H1 (cell line): ENCODE measurements around the gene DTWD1. TPM values are rescaled to one million over a fixed set of nuclear protein-coding genes. Genes with fewer than 3 reads are reported as not detected.
"Not testable (repeated sequence)": the region's sequence is repeated elsewhere in the genome, so short reads cannot be mapped to it uniquely, and the experiment has no call there.

ENCODE experiments used
- CTCF ChIA-PET: fragments of 300-600 bp; sonication (Branson Sonifier 250); formaldehyde crosslinking; loops from one replicate; lab custom pipeline; 2021; ENCODE audit not compliant: partially characterized antibody; lab: Charles Lee
- POLR2A ChIA-PET: fragments of 300-600 bp; sonication (Branson Sonifier 250); formaldehyde crosslinking; loops from one replicate; lab custom pipeline; 2021; ENCODE audit warnings: inconsistent platforms; ENCODE audit not compliant: partially characterized antibody; lab: Charles Lee
- DNase-seq, 2 experiments: peaks; one replicate each; pipeline versions ENCODE4 v3.0.0 to v3.0.0-alpha.2; 2010 to 2022; ENCODE audit warnings: low spot score in 2 of 2, low read depth in 1 of 2, mixed read lengths in 1 of 2
- FAIRE-seq: peaks from 2 replicates; lab custom pipeline; 2011; peaks lifted over from hg19 to GRCh38; lab: Jason Lieb, UNC
- H2AFZ ChIP-seq: 2 replicates; pipeline ENCODE4 v1.8.1; 2012; ENCODE audit warnings: low read length, inconsistent platforms
- H2AK5ac ChIP-seq: 2 replicates; pipeline ENCODE4 v1.6.1; 2013; ENCODE audit warnings: low read depth, low read length
- H2BK120ac ChIP-seq: replicated peaks from 2 replicates; pipeline ENCODE3; 2013; ENCODE audit warnings: low read depth, low read length, inconsistent platforms
- H2BK12ac ChIP-seq: 2 replicates; pipeline ENCODE4 v1.6.1; 2013; ENCODE audit warnings: low read depth, low read length
- H2BK15ac ChIP-seq: 2 replicates; pipeline ENCODE4 v1.6.1; 2013; ENCODE audit warnings: low read length
- H2BK20ac ChIP-seq: 2 replicates; pipeline ENCODE4 v1.6.1; 2013; ENCODE audit warnings: low read length
- H2BK5ac ChIP-seq: 2 replicates; pipeline ENCODE4 v1.6.1; 2013; ENCODE audit warnings: low read depth, low read length
- H3K14ac ChIP-seq: 2 replicates; pipeline ENCODE4 v1.6.1; 2013; ENCODE audit warnings: inconsistent platforms; ENCODE audit not compliant: insufficient read length
- H3K18ac ChIP-seq: 2 replicates; pipeline ENCODE4 v1.6.1; 2013; ENCODE audit warnings: low read length; ENCODE audit errors: extremely low read depth
- H3K23ac ChIP-seq: 2 replicates; pipeline ENCODE4 v1.6.1; 2013; ENCODE audit warnings: inconsistent platforms; ENCODE audit not compliant: insufficient read length
- H3K23me2 ChIP-seq: 2 replicates; pipeline ENCODE4 v1.6.1; 2013; ENCODE audit warnings: low read depth, low read length
- H3K27ac ChIP-seq: 2 replicates; pipeline ENCODE4 v1.6.1; 2011; ENCODE audit warnings: low read depth, low read length, inconsistent platforms
- H3K27me3 ChIP-seq, 4 experiments: replicated peaks in 1 of 4; 1 replicate in 1 of 4; 2 replicates in 3 of 4; pipeline versions ENCODE4 v1.6.1 to v1.8.1; 2011 to 2013; ENCODE audit warnings: low read length in 3 of 4, mild to moderate bottlenecking in 3 of 4, inconsistent platforms in 2 of 4, mixed read lengths in 2 of 4, moderate library complexity in 1 of 4; ENCODE audit not compliant: control insufficient read depth in 3 of 4, insufficient read depth in 3 of 4; ENCODE audit errors: extremely low read depth in 1 of 4
- H3K36me3 ChIP-seq, 4 experiments: 2 replicates each; pipeline versions ENCODE4 v1.6.1 to v1.8.1; 2011 to 2013; ENCODE audit warnings: mild to moderate bottlenecking in 4 of 4, low read length in 3 of 4, moderate library complexity in 2 of 4, control low read depth in 1 of 4, inconsistent platforms in 1 of 4; ENCODE audit not compliant: insufficient read depth in 4 of 4, control insufficient read depth in 2 of 4
- H3K4ac ChIP-seq: replicated peaks from 2 replicates; pipeline ENCODE3; 2013; ENCODE audit warnings: low read length, low read depth, mixed read lengths, inconsistent platforms; ENCODE audit not compliant: insufficient read length
- H3K4me1 ChIP-seq, 4 experiments: replicated peaks in 1 of 4; 1 replicate in 1 of 4; 2 replicates in 3 of 4; pipeline versions ENCODE4 v1.6.1 to v1.8.1; 2011 to 2013; ENCODE audit warnings: low read length in 3 of 4, inconsistent platforms in 2 of 4, mixed read lengths in 1 of 4; ENCODE audit not compliant: insufficient read depth in 4 of 4, control insufficient read depth in 3 of 4
- H3K4me2 ChIP-seq, 2 experiments: 2 replicates each; pipeline versions ENCODE4 v1.6.1 to v1.8.1; 2011 to 2013; ENCODE audit warnings: low read depth in 2 of 2, low read length in 2 of 2, control low read depth in 1 of 2, inconsistent platforms in 1 of 2, mild to moderate bottlenecking in 1 of 2; ENCODE audit not compliant: insufficient read depth in 1 of 2
- H3K4me3 ChIP-seq, 4 experiments: fragments of 200-600, 300-600 bp in 1 of 4; sonication (generic), shearing (Covaris generic), sonication (Bioruptor Twin) in 1 of 4; 2 replicates each; pipeline versions ENCODE4 v1.5.1 to v1.8.1; 2011 to 2016; ENCODE audit warnings: low read length in 4 of 4, low read depth in 3 of 4, control low read depth in 2 of 4, inconsistent platforms in 2 of 4, mild to moderate bottlenecking in 2 of 4, mixed read lengths in 1 of 4, moderate library complexity in 1 of 4; ENCODE audit not compliant: insufficient read depth in 2 of 4; ENCODE audit errors: extremely low read depth in 1 of 4
- H3K56ac ChIP-seq: replicated peaks from 2 replicates; pipeline ENCODE3; 2013; ENCODE audit warnings: low read depth, mild to moderate bottlenecking, mixed read lengths, low read length, inconsistent platforms; ENCODE audit not compliant: insufficient read length
- H3K79me1 ChIP-seq: 2 replicates; pipeline ENCODE4 v1.6.1; 2013; ENCODE audit warnings: low read depth, low read length, control low read depth
- H3K79me2 ChIP-seq, 2 experiments: 2 replicates each; pipeline versions ENCODE4 v1.6.1 to v1.8.1; 2012 to 2013; ENCODE audit warnings: low read length in 2 of 2, mild to moderate bottlenecking in 2 of 2, inconsistent platforms in 1 of 2; ENCODE audit not compliant: insufficient read depth in 2 of 2, control insufficient read depth in 1 of 2
- H3K9ac ChIP-seq, 4 experiments: replicated peaks in 1 of 4; 1 replicate in 1 of 4; 2 replicates in 3 of 4; pipeline versions ENCODE4 v1.6.1 to v1.8.1; 2011 to 2013; ENCODE audit warnings: low read depth in 3 of 4, low read length in 3 of 4, control low read depth in 2 of 4, mild to moderate bottlenecking in 2 of 4, moderate library complexity in 2 of 4, inconsistent platforms in 1 of 4; ENCODE audit errors: extremely low read depth in 1 of 4
- H3K9me3 ChIP-seq, 2 experiments: 2 replicates each; pipeline versions ENCODE4 v1.6.1 to v1.8.1; 2012 to 2013; ENCODE audit warnings: mild to moderate bottlenecking in 2 of 2, moderate library complexity in 2 of 2, control low read depth in 1 of 2, inconsistent platforms in 1 of 2, low read depth in 1 of 2, low read length in 1 of 2, mixed read lengths in 1 of 2; ENCODE audit not compliant: insufficient read depth in 2 of 2
- H4K20me1 ChIP-seq, 2 experiments: replicated peaks in 1 of 2; 2 replicates each; pipeline versions ENCODE3 to v1.8.1; 2011 to 2013; ENCODE audit warnings: inconsistent platforms in 2 of 2, low read length in 2 of 2, mild to moderate bottlenecking in 1 of 2; ENCODE audit not compliant: insufficient read depth in 2 of 2, control insufficient read depth in 1 of 2
- H4K5ac ChIP-seq: 2 replicates; pipeline ENCODE4 v1.6.1; 2013; ENCODE audit warnings: low read length, low read depth, mixed read lengths, inconsistent platforms; ENCODE audit not compliant: insufficient read length
- H4K8ac ChIP-seq: 2 replicates; pipeline ENCODE4 v1.8.0; 2013; ENCODE audit warnings: mild to moderate bottlenecking, moderate library complexity, low read length, inconsistent platforms; ENCODE audit not compliant: insufficient read depth; ENCODE audit errors: extremely low read depth
- H4K91ac ChIP-seq: replicated peaks from 2 replicates; pipeline ENCODE3; 2013; ENCODE audit warnings: low read length, mixed read lengths, inconsistent platforms; ENCODE audit not compliant: insufficient read length
- BACH1 ChIP-seq: IDR thresholded peaks from 2 replicates; pipeline ENCODE4 v1.6.1; 2012; ENCODE audit warnings: low read length, improper control_type of control experiment
- WGBS, 2 experiments: shearing (Covaris generic) in 1 of 2; methylation state at CpG; one replicate each; pipeline versions ENCODE4 v1.1.6 to v1.1.7; 2013 to 2015; ENCODE audit warnings: low lambda C conversion rate in 2 of 2, mixed read lengths in 2 of 2, inconsistent platforms in 1 of 2, low coverage in 1 of 2, missing lambda C conversion rate in 1 of 2; ENCODE audit not compliant: insufficient replicate concordance in 2 of 2, insufficient coverage in 1 of 2, insufficient read length in 1 of 2; ENCODE audit errors: extremely low coverage in 1 of 2, missing lambda C conversion rate in 1 of 2; 5-methylcytosine and 5-hydroxymethylcytosine counted together
- polyA plus RNA-seq, 7 experiments: library from polyadenylated mRNA; depleted of rRNA in 3 of 7; stranded (reverse) in 5 of 7; unstranded in 2 of 7; fragments of >200 nt in 5 of 7; fragments of 200-250 nt in 2 of 7; gene quantifications; 1 replicate in 5 of 7; 2 replicates in 1 of 7; 4 replicates in 1 of 7; pipeline versions ENCODE4 v1.2.1 to v1.2.3, GENCODE V29; 2011 to 2013; ENCODE audit warnings: missing spikeins in 2 of 7, mixed read lengths in 2 of 7
- total RNA-seq: library from RNA; stranded (reverse); fragmentation: NEBNext Ultra II Directional; extraction: Animal tissue kit (Norgen Biotek cat#: 25700); gene quantifications from 2 replicates; pipeline ENCODE4 v1.2.1, GENCODE V29; 2021

DTWD1 gene
- total and polyA plus RNA-seq, 2 of the 8 experiments (the other 6 are each of a cell fraction or from before 2014, with no cell fraction given), result 10.4 to 32.4 TPM

DNA sequence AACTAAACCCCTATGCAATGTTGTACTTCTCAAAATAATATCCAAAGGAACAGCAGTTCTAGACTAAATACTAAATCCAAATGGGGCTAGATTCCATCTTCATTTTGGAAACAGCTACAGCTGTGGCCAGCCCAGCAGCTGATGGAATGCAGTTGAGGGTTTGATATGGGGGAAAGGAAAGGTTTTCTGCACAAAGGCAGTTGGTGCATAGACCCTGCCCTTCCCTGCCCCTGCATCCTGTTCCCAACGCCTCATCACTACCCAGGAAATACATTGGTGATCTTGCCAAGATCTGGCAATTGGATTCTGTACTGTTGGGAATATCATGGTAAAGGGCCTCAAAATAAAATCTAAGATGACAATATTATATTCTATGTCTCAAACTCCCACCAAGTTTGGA, 43.9 kb downstream of the DTWD1 start:
- Histone ChIP-seq H3K9me3 (no peaks in the 10 kb centered on the region), H3K79me2 (no peaks in the 10 kb centered on the region), H3K9ac (no peak overlapping the region), H4K91ac (no peak overlapping the region), H3K14ac (no peak overlapping the region), H3K4me2 (no peak overlapping the region), H3K56ac (no peak overlapping the region), H3K36me3 (no peaks in the 10 kb centered on the region), H3K4me3 (no peak overlapping the region), H3K23me2 (no peaks in the 10 kb centered on the region), H4K20me1 (no peaks in the 10 kb centered on the region), H2BK20ac (no peak overlapping the region), H3K4ac (no peak overlapping the region), H4K5ac (no peak overlapping the region), H2BK15ac (no peak overlapping the region), H2BK12ac (no peak overlapping the region), H3K4me1 (peaks cover 0 to 2% (median 0%) of the 10 kb centered on the region in 4 experiments; a peak in 1 of 7 replicates), H3K23ac (no peak overlapping the region), H4K8ac (no peak overlapping the region), H3K27ac (no peak overlapping the region), H3K18ac (no peak overlapping the region), H2BK120ac (no peak overlapping the region), H2AK5ac (no peak overlapping the region), H3K27me3 (no peaks in the 10 kb centered on the region), H2BK5ac (no peak overlapping the region), H2AFZ (no peak overlapping the region), H3K79me1 (no peaks in the 10 kb centered on the region)
- 71% methylated on average over 1 of the region's 1 CpG; no CpG with 5 or more reads in 1 of the 2 experiments for WGBS, 2 experiments
- DNase-seq, result no peak
- CTCF ChIA-PET, result interaction anchor here (1.3 kb wide), 1 partner anchor 25 kb away, joined by 3 read pairs; no protein-coding TSS in a partner anchor
- TF ChIP-seq BACH1, result no peak
- FAIRE-seq, result no peak
- POLR2A ChIA-PET, result no interaction called here

GRCh38 chr15:49666486-49666885, 45.6 kb downstream of the DTWD1 start:
- H4K20me1 ChIP-seq, H3K14ac ChIP-seq, H3K18ac ChIP-seq, H3K27me3 ChIP-seq, H2BK5ac ChIP-seq, DNase-seq, H2BK20ac ChIP-seq, FAIRE-seq, H3K27ac ChIP-seq, H2BK15ac ChIP-seq, H3K23me2 ChIP-seq, H2BK12ac ChIP-seq, H4K91ac ChIP-seq, H4K5ac ChIP-seq, H3K23ac ChIP-seq, H3K36me3 ChIP-seq, H2AK5ac ChIP-seq, H2AFZ ChIP-seq, H3K79me1 ChIP-seq, H3K4me3 ChIP-seq, H3K9me3 ChIP-seq, CTCF ChIA-PET, H4K8ac ChIP-seq, H2BK120ac ChIP-seq, H3K4ac ChIP-seq, H3K9ac ChIP-seq, H3K56ac ChIP-seq, H3K4me2 ChIP-seq, H3K4me1 ChIP-seq, H3K79me2 ChIP-seq, POLR2A ChIA-PET: not testable (repeated sequence)
- WGBS, 2 experiments, result 85% methylated on average over 3 of the region's 3 CpGs; no CpG with 5 or more reads in 1 of the 2 experiments
